ENCODE results near the gene MLLT1. TPM values are rescaled to one million over a fixed set of nuclear protein-coding genes. Genes with fewer than 3 reads are reported as not detected.

The MLLT1 gene
- total RNA-seq, 2 donors from 2014 or later, result 44.7 to 104 TPM

- H3K4me3 Mint-ChIP-seq, result no peak overlapping the region
- peak overlapping the region; percentile 41 to 68 for H3K27ac Mint-ChIP-seq
- H3K4me1 Mint-ChIP-seq (ENCODE audit: low read depth in 2 of 2), result peaks cover 34 to 35% of the 10 kb centered on the region in 2 donors
- ATAC-seq (no peak), DNase-seq (ENCODE audit: low spot score) (no peak)
- no peaks in the 10 kb centered on the region for H3K27me3 Mint-ChIP-seq
- no peaks in the 10 kb centered on the region for H3K36me3 Mint-ChIP-seq
- H3K9me3 Mint-ChIP-seq, result no peaks in the 10 kb centered on the region
Observed at GRCh38 chr19:6242677-6243076, 37.1 kb downstream of the MLLT1 start.

- Mint-ChIP-seq H3K9me3 (no peaks in the 10 kb centered on the region), H3K36me3 (no peaks in the 10 kb centered on the region), H3K4me3 (no peak overlapping the region), H3K4me1 (ENCODE audit: low read depth in 2 of 2) (peaks cover 34 to 35% of the 10 kb centered on the region in 2 donors), H3K27me3 (no peaks in the 10 kb centered on the region), H3K27ac (no peak overlapping the region)
- DNase-seq (ENCODE audit: low spot score), result no peak
- ATAC-seq, result no peak
Observed at GRCh38 chr19:6241680-6242377, 37.9 kb downstream of the MLLT1 start.

GRCh38 chr19:6241056-6241455 lies 38.7 kb downstream of the MLLT1 start:
- Mint-ChIP-seq H3K4me1 (ENCODE audit: low read depth in 2 of 2) (peaks cover 30% of the 10 kb centered on the region in 2 donors), H3K9me3 (no peaks in the 10 kb centered on the region), H3K27me3 (no peaks in the 10 kb centered on the region), H3K36me3 (no peaks in the 10 kb centered on the region), H3K4me3 (no peak overlapping the region), H3K27ac (no peak overlapping the region)
- DNase-seq (ENCODE audit: low spot score) (no peak), ATAC-seq (no peak)

- no peaks in the 10 kb centered on the region for H3K36me3 Mint-ChIP-seq
- no peaks in the 10 kb centered on the region for H3K27me3 Mint-ChIP-seq
- peaks cover 25 to 34% of the 10 kb centered on the region in 2 donors for H3K4me1 Mint-ChIP-seq (ENCODE audit: low read depth in 2 of 2)
- DNase-seq (ENCODE audit: low spot score) (no peak), ATAC-seq (no peak)
- H3K9me3 Mint-ChIP-seq, result no peaks in the 10 kb centered on the region
- peak overlapping the region in 1 of 2 donors; percentile 0 for H3K27ac Mint-ChIP-seq
- no peak overlapping the region for H3K4me3 Mint-ChIP-seq
Observed at GRCh38 chr19:6239871-6240676, 39.7 kb downstream of the MLLT1 start.

GRCh38 chr19:6239401-6239844 lies 40.4 kb downstream of the MLLT1 start:
- DNase-seq (ENCODE audit: low spot score) (peak; percentile 31), ATAC-seq (no peak)
- Mint-ChIP-seq H3K4me3 (no peak overlapping the region), H3K4me1 (ENCODE audit: low read depth in 2 of 2) (peaks cover 24 to 36% of the 10 kb centered on the region in 2 donors), H3K9me3 (no peaks in the 10 kb centered on the region), H3K27ac (peak overlapping the region in 1 of 2 donors; percentile 0), H3K27me3 (no peaks in the 10 kb centered on the region), H3K36me3 (no peaks in the 10 kb centered on the region)

GRCh38 chr19:6238643-6239281 lies 41.0 kb downstream of the MLLT1 start:
- Mint-ChIP-seq H3K27ac (no peak overlapping the region), H3K9me3 (no peaks in the 10 kb centered on the region), H3K36me3 (no peaks in the 10 kb centered on the region), H3K4me3 (no peak overlapping the region), H3K4me1 (ENCODE audit: low read depth in 2 of 2) (peaks cover 19 to 36% of the 10 kb centered on the region in 2 donors), H3K27me3 (no peaks in the 10 kb centered on the region)
- ATAC-seq (no peak), DNase-seq (ENCODE audit: low spot score) (no peak)

- H3K27ac Mint-ChIP-seq, result no peak overlapping the region
- no peaks in the 10 kb centered on the region for H3K9me3 Mint-ChIP-seq
- DNase-seq (ENCODE audit: low spot score), result no peak
- H3K36me3 Mint-ChIP-seq, result no peaks in the 10 kb centered on the region
- no peak overlapping the region for H3K4me3 Mint-ChIP-seq
- ATAC-seq, result no peak
- H3K4me1 Mint-ChIP-seq (ENCODE audit: low read depth in 2 of 2), result peaks cover 19 to 37% of the 10 kb centered on the region in 2 donors
- H3K27me3 Mint-ChIP-seq, result no peaks in the 10 kb centered on the region
Observed at GRCh38 chr19:6238256-6238642, 41.5 kb downstream of the MLLT1 start.

- no peak overlapping the region for H3K4me3 Mint-ChIP-seq
- no peaks in the 10 kb centered on the region for H3K36me3 Mint-ChIP-seq
- H3K9me3 Mint-ChIP-seq, result no peaks in the 10 kb centered on the region
- H3K27ac Mint-ChIP-seq, result no peak overlapping the region
- ATAC-seq (no peak), DNase-seq (ENCODE audit: low spot score) (no peak)
- peaks cover 27 to 42% of the 10 kb centered on the region in 2 donors for H3K4me1 Mint-ChIP-seq (ENCODE audit: low read depth in 2 of 2)
- H3K27me3 Mint-ChIP-seq, result no peaks in the 10 kb centered on the region
Observed at GRCh38 chr19:6236310-6237291, 43.2 kb downstream of the MLLT1 start.

GRCh38 chr19:6235031-6235951 lies 44.5 kb downstream of the MLLT1 start:
- Mint-ChIP-seq H3K27me3 (no peaks in the 10 kb centered on the region), H3K4me3 (no peak overlapping the region), H3K36me3 (no peaks in the 10 kb centered on the region), H3K4me1 (ENCODE audit: low read depth in 2 of 2) (peaks cover 35 to 51% of the 10 kb centered on the region in 2 donors), H3K27ac (peak overlapping the region in 1 of 2 donors; percentile 1), H3K9me3 (no peaks in the 10 kb centered on the region)
- DNase-seq (ENCODE audit: low spot score) (no peak), ATAC-seq (no peak)

- no peaks in the 10 kb centered on the region for H3K27me3 Mint-ChIP-seq
- no peaks in the 10 kb centered on the region for H3K36me3 Mint-ChIP-seq
- ATAC-seq, result no peak
- no peak overlapping the region for H3K4me3 Mint-ChIP-seq
- H3K9me3 Mint-ChIP-seq, result no peaks in the 10 kb centered on the region
- H3K4me1 Mint-ChIP-seq (ENCODE audit: low read depth in 2 of 2), result peaks cover 35 to 51% of the 10 kb centered on the region in 2 donors
- peak overlapping the region in 1 of 2 donors; percentile 19 for H3K27ac Mint-ChIP-seq
- DNase-seq (ENCODE audit: low spot score), result no peak
Observed at GRCh38 chr19:6234527-6234926, 45.2 kb downstream of the MLLT1 start.

GRCh38 chr19:6233827-6234511 lies 45.8 kb downstream of the MLLT1 start:
- Mint-ChIP-seq H3K27ac (peak overlapping the region in 1 of 2 donors; percentile 19), H3K9me3 (no peaks in the 10 kb centered on the region), H3K27me3 (no peaks in the 10 kb centered on the region), H3K36me3 (no peaks in the 10 kb centered on the region), H3K4me3 (no peak overlapping the region), H3K4me1 (ENCODE audit: low read depth in 2 of 2) (peaks cover 35 to 50% of the 10 kb centered on the region in 2 donors)
- DNase-seq (ENCODE audit: low spot score), result no peak
- no peak for ATAC-seq

All from natural killer cell treated with Interleukin-12 subunit alpha and Interleukin-12 subunit beta and Interleukin-15 and Interleukin-18, amount 100 ng/mL, for 72 hours (primary cell).